ENCODE results near the gene SUPT5H. TPM values are rescaled to one million over a fixed set of nuclear protein-coding genes. Genes with fewer than 3 reads are reported as not detected.

SUPT5H gene
- total and polyA plus RNA-seq, 2 of the 4 experiments (the other 2 are of a cell fraction) = 75.3 to 116 TPM

DNA sequence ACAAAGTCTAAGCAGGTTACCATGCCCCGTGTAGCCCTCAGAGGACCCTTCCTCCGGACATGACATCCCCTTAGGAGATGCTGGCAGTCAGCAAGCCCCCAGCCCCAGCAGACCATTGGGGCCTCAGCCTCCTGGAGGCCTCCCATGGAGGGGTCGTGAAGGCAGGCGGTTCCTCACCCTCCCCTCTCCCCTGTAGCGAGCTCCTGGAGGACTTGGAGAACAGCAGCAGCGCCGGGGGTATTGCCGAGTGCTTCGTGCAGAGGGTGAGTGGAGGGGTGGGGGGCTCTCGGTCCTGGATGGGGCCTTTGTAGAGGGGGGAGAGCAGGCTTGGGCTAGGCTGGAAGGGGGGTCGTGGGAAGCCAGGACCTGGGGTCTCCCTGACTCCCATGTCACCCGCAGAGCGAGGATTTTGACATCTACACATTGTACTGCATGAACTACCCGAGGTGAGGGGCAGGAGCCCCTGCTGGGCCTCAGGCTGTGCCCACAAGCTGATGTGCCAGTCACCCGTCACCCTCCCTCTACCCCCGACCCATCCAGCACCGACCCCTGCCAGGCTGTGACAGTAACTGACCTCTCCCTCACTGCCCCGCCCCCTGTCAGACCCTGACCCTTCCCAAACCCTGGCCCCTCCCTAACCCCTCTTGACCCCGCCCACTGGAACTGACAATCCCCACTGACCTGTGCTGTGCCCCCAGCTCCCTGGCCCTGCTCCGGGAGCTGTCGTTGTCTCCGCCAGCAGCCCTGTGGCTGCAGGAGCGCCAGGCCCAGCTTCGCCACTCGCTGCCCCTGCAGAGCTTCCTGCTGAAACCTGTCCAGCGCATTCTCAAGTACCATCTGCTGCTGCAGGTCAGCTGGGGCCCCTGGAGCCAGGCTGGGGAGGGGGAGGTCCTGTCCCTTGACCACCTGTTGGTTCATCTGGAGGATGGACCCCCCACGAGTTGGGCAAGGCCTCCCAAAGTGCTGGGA lies 28.9 kb upstream of the SUPT5H start:
- Histone ChIP-seq H2BK120ac (ENCODE audit: low read depth, low read length) (no peak overlapping the region), H3K4ac (ENCODE audit: low read depth, low read length) (no peak overlapping the region), H2BK15ac (ENCODE audit: low read depth, low read length) (no peak overlapping the region), H4K20me1 (ENCODE audit: insufficient read depth, low read length) (peaks cover 46% of the 10 kb centered on the region), H3K56ac (ENCODE audit: extremely low read depth, insufficient read depth, low read length) (no peak overlapping the region), H4K91ac (ENCODE audit: insufficient read depth, low read depth, low read length) (no peak overlapping the region), H2AFZ (replicated peaks; ENCODE audit: low read length, poor library complexity) (no peak overlapping the region), H3K27me3 (ENCODE audit: control insufficient read depth, insufficient read depth, low read length) (no peaks in the 10 kb centered on the region), H3K36me3 (ENCODE audit: control insufficient read depth, insufficient read depth, low read length) (peaks cover 51% of the 10 kb centered on the region), H3K18ac (ENCODE audit: low read depth, low read length) (no peak overlapping the region), H2AK9ac (replicated peaks; ENCODE audit: low read depth, low read length, poor library complexity) (peak overlapping the region; percentile 5), H2AK5ac (ENCODE audit: low read depth, low read length) (no peak overlapping the region), H3K9me1 (ENCODE audit: insufficient read depth, low read length) (peaks cover 12% of the 10 kb centered on the region; the same call in 1 of the 2 replicates), H3K14ac (replicated peaks; ENCODE audit: low read depth, low read length) (peak overlapping the region; percentile 10; the same call in 1 of the 2 replicates), H3K23ac (ENCODE audit: low read depth, low read length) (peak overlapping the region; percentile 23; the same call in 1 of the 2 replicates), H2BK20ac (ENCODE audit: low read depth, low read length) (no peak overlapping the region), H4K5ac (ENCODE audit: low read depth, low read length) (no peak overlapping the region), H3K79me1 (ENCODE audit: low read depth in 1 of 2, low read length in 2 of 2) (peaks cover 13 to 71% of the 10 kb centered on the region in 2 experiments), H4K8ac (ENCODE audit: low read depth in 2 of 2, low read length in 2 of 2) (no peak overlapping the region), H3K4me2 (ENCODE audit: low read depth, low read length) (peak overlapping the region; percentile 37; the same call in 1 of the 2 replicates), H3K9me3 (ENCODE audit: control insufficient read depth, insufficient read depth, low read length) (no peaks in the 10 kb centered on the region), H2BK5ac (ENCODE audit: low read depth, low read length, poor library complexity, severe bottlenecking) (no peak overlapping the region), H3K4me3 (ENCODE audit: insufficient read depth, low read depth, low read length) (no peak overlapping the region), H3K9ac (ENCODE audit: low read depth, low read length) (no peak overlapping the region), H3K27ac (ENCODE audit: insufficient read depth, low read length) (no peak overlapping the region), H3K4me1 (ENCODE audit: control insufficient read depth, insufficient read depth, low read length) (peaks cover 12% of the 10 kb centered on the region)
- WGBS, 2 experiments (ENCODE audit: extremely low coverage in 2 of 2, insufficient read length in 1 of 2) = 74% methylated on average over 9 of the region's 27 CpGs; no CpG with 5 or more reads in 1 of the 2 experiments
- no peak for ATAC-seq (ENCODE audit: low read depth)
- ChIA-PET CTCF (interaction anchor here (0.6 kb wide), 1 partner anchor 1723 kb away, joined by 4 read pairs; no protein-coding TSS in a partner anchor), POLR2A (ENCODE audit: unreplicated experiment) (interaction anchor here (0.6 kb wide), 1 partner anchor 456 kb away, joined by 4 read pairs; no protein-coding TSS in a partner anchor)
- in situ Hi-C loops (cut with MboI; ENCODE audit: low sequenced_read_pairs) (no loop called here), dilution Hi-C loops (cut with HindIII; ENCODE audit: low sequenced_read_pairs, unreplicated experiment) (no loop called here), intact Hi-C loops (cut with micrococcal nuclease) (no loop called here)
- BruUV-seq (replicated peaks) = no TSS peak
- no peak for DNase-seq
- TF ChIP-seq MXI1 (IDR thresholded peaks at IDR 0.05; ENCODE audit: borderline replicate concordance, low read depth, low read length) = no peak
- TF ChIP-seq MAFK (IDR thresholded peaks at IDR 0.05; ENCODE audit: low read depth, low read length) = no peak
- TF ChIP-seq NFE2L2 (IDR thresholded peaks at IDR 0.05; ENCODE audit: low read depth, low read length) = no peak
- no peak for TF ChIP-seq CTCF (conservative IDR thresholded peaks at IDR 0.05; ENCODE audit: low read depth, low read length)
- no peak for TF ChIP-seq RFX5 (IDR thresholded peaks at IDR 0.05; ENCODE audit: low read depth, low read length)
- no peak; the same call in 1 of the 2 replicates for TF ChIP-seq POLR2A (IDR thresholded peaks at IDR 0.05; ENCODE audit: low read depth, low read length)
- no peak for TF ChIP-seq RCOR1 (IDR thresholded peaks at IDR 0.05; ENCODE audit: insufficient replicate concordance, low read length)
- no peak for TF ChIP-seq SMC3 (IDR thresholded peaks at IDR 0.05; ENCODE audit: low read depth, low read length)
- TF ChIP-seq, protein P1, sequence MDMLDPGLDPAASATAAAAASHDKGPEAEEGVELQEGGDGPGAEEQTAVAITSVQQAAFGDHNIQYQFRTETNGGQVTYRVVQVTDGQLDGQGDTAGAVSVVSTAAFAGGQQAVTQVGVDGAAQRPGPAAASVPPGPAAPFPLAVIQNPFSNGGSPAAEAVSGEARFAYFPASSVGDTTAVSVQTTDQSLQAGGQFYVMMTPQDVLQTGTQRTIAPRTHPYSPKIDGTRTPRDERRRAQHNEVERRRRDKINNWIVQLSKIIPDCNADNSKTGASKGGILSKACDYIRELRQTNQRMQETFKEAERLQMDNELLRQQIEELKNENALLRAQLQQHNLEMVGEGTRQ (IDR thresholded peaks at IDR 0.05; ENCODE audit: low read depth, low read length) = no peak
- no peak for TF ChIP-seq FOS (IDR thresholded peaks at IDR 0.05; ENCODE audit: low read depth, low read length)
- TF ChIP-seq CHD1 (IDR thresholded peaks at IDR 0.05; ENCODE audit: low read depth, low read length) = no peak
- TF ChIP-seq RAD21 (IDR thresholded peaks at IDR 0.05; ENCODE audit: low read length) = no peak
- TF ChIP-seq ELK1 (IDR thresholded peaks at IDR 0.05; ENCODE audit: borderline replicate concordance, low read depth, low read length) = no peak
- no peak for TF ChIP-seq CEBPB (IDR thresholded peaks at IDR 0.05; ENCODE audit: low read depth, low read length)
